ENCODE results near the gene ITGAD. TPM values are rescaled to one million over a fixed set of nuclear protein-coding genes. Genes with fewer than 3 reads are reported as not detected.
A peak's percentile ranks its signal among the peaks of the same experiment; 100 is the strongest.
"Not testable (repeated sequence)": the region's sequence is repeated elsewhere in the genome, so short reads cannot be mapped to it uniquely, and the experiment has no call there.

The ITGAD gene
- total RNA-seq, 2 experiments from 2014 or later: not detected

DNA sequence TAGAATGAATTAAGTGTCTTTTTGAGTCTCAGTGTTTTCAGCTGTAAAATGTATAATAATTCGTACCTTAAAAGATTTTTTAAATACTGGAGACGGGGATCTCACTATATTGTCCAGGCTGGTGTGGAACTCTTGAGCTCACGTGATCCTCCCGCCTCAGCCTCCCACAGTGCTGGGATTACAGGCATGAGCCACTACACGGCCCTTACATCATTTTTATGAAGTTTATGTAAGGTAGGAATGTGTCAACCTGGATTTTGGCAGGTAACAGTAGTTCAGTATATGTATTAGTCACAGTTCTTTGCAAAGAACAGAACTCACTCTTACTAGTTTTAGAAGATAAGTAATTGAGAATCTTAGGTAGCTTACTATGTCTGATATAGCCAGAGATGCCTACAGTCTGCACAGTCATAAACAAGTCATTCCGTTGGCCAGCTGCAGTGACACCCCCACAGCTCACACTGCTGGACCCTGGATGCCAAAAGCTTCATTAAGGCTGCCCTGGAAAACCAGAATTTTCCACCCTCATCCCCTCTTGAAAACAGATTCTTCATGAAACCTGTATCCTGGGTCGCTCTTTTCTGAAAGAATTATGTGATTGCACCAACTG lies 35.6 kb downstream of the ITGAD start:
- H3K27me3 Mint-ChIP-seq: peaks cover 6% of the 10 kb centered on the region
- ChIA-PET POLR2A (no interaction called here), CTCF (interaction anchor here (1.2 to 1.6 kb wide), 2 partner anchors 14 to 32 kb away, joined by 3 to 6 read pairs; partner anchors contain the start of gene ZNF843)
- no peak for DNase-seq
- H3K9me3 Mint-ChIP-seq: no peaks in the 10 kb centered on the region
- intact Hi-C loops (cut with micrococcal nuclease): no loop called here
- H3K4me1 Mint-ChIP-seq (ENCODE audit: low read depth): peaks cover 5% of the 10 kb centered on the region
- peaks cover 4% of the 10 kb centered on the region for H3K36me3 Mint-ChIP-seq
- no peak overlapping the region for H3K27ac Mint-ChIP-seq
- no peak overlapping the region for H3K4me3 Mint-ChIP-seq

DNA sequence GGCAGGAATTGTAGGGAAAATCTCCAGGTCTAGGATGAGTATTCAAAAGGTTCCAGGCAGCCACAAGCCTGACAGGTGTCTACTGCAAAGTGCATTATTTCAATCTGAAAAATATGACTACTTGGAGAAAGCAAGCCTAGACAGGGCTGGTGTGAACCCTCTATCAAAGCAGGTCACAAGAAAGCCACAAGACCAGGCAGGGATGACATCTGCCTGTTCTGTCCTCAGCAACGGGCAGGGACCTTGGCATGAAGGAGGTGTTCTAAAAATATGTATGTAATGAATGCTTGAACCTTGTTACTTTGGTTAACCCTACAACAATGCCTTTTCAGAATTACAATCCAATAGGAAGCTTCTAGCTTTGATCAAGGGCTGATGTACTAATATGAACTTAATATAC lies 36.2 kb downstream of the ITGAD start:
- Mint-ChIP-seq H3K4me3 (no peak overlapping the region), H3K27ac (no peak overlapping the region), H3K9me3 (no peaks in the 10 kb centered on the region), H3K27me3 (peaks cover 4% of the 10 kb centered on the region), H3K36me3 (peaks cover 4% of the 10 kb centered on the region), H3K4me1 (ENCODE audit: low read depth) (peaks cover 5% of the 10 kb centered on the region)
- intact Hi-C loops (cut with micrococcal nuclease): no loop called here
- ChIA-PET CTCF (interaction anchor here (1.2 to 1.6 kb wide), 2 partner anchors 13 to 31 kb away, joined by 3 to 6 read pairs; partner anchors contain the start of gene ZNF843), POLR2A (no interaction called here)
- DNase-seq: no peak

DNA sequence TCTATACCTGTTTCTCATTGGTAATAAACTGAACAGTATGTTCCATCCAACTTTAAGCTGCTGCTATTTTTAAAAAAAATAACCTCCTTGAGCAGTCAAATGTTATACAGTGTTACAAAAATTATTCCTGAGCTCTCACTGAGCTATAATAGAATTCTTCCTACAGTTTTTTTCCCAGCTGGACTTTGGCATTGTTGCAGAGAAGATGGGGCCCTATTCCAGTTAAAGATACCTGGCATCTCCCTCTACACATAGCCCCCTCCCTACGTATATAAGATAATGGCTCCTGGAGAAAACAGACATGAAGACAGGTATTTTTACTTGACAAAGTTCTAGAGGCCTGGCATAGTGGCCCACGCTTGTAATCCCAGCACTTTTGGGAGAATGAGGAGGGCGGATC lies 36.7 kb downstream of the ITGAD start:
- POLR2A ChIA-PET: interaction anchor here (1.5 kb wide), 1 partner anchor 13 kb away, joined by 6 read pairs; the partner anchor contains the start of gene ZNF843
- H3K27me3 Mint-ChIP-seq: peaks cover 4% of the 10 kb centered on the region
- CTCF ChIA-PET: interaction anchor here (0.6 to 1.2 kb wide), 2 partner anchors 31 to 439 kb away, joined by 3 read pairs; no protein-coding TSS in a partner anchor
- H3K9me3 Mint-ChIP-seq: no peaks in the 10 kb centered on the region
- H3K4me3 Mint-ChIP-seq: no peak overlapping the region
- H3K36me3 Mint-ChIP-seq: peaks cover 4% of the 10 kb centered on the region
- DNase-seq: no peak
- no peak overlapping the region for H3K27ac Mint-ChIP-seq
- H3K4me1 Mint-ChIP-seq (ENCODE audit: low read depth): peaks cover 5% of the 10 kb centered on the region
- intact Hi-C loops (cut with micrococcal nuclease): no loop called here

DNA sequence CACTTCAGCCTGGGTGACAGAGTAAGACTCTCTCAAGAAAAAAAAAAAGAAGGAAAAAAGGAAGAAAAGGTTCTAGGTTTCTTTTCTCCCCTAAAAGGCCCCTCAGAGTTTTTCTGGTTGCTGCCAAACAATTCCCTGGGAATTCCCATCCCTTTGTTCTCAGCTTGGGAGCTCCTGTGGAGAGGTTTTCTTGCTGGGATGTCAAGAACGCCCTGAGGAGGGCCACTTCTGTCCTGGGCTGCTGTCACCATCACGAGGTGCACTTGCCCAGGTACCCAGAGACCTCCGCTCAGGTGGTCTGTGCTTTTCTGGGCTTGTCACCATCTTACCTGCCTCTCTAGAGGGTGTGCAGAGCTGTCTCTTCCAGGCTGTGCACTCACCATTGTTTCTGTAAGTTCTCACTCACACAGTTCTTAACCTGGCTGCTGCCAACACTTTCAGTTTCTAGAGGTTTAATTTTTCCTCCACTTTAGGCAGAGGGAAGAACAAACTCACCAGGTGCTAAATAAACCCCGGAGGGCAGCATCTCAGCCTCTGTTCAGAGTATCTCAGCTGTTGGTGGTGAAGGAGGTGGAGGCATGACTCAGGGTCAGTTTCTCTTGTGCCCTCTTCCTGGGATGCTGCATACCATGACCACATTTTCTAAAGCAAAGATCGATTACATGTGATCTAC lies 37.4 kb downstream of the ITGAD start:
- H3K4me3 Mint-ChIP-seq: no peak overlapping the region
- peak overlapping the region; percentile 13 for H3K27ac Mint-ChIP-seq
- intact Hi-C loops (cut with micrococcal nuclease): no loop called here
- POLR2A ChIA-PET: interaction anchor here (1.5 kb wide), 1 partner anchor 12 kb away, joined by 6 read pairs; the partner anchor contains the start of gene ZNF843
- CTCF ChIA-PET: interaction anchor here (0.6 to 2.2 kb wide), 4 partner anchors 12 to 438 kb away, joined by 3 to 11 read pairs (median 3); partner anchors contain the start of gene ZNF843
- peaks cover 4% of the 10 kb centered on the region for H3K27me3 Mint-ChIP-seq
- no peak for DNase-seq
- H3K36me3 Mint-ChIP-seq: peaks cover 4% of the 10 kb centered on the region
- peaks cover 5% of the 10 kb centered on the region for H3K4me1 Mint-ChIP-seq (ENCODE audit: low read depth)
- no peaks in the 10 kb centered on the region for H3K9me3 Mint-ChIP-seq

DNA sequence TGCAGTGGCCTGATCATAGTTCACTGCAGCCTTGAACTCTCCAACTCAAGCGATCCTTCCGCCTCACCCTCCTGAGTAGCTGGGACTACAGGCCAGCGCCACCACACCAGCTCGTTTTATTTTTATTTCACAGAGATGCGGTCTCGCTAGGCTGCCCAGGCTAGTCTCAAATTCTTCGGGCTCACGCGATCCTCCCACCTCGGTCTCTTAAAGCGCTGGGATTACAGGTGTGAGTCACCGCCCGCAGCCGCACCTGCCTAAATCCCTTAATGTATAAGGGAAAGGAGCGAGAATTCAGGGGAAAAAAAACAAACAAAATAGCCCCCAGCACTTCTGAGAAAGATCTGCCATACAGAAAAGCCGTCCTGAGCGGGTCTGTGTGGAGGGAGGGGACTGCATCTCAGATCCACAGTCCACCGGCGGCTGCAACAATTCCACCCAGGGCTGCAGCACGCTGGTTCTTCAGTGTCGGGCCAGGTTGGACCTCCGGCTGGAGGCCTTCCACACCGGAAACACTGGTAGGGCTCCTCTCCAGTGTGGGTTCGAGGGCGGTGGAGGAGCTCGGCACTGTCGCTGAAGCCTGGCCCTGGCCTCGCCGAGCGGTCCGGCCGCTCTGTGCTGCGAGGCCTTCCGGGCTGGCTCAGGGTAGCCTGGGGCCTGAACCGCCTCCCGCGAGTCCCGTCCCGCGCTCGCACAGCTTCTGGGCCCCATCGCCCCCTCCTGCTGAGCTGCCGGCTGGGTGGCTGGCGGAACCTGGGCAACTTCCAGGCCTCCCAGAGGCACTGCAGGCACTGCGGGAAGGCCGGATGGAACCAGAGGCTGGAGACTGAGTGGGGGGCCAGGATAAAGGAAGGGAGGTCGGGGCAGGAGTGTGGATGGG lies 42.4 kb downstream of the ITGAD start:
- ChIA-PET CTCF (no interaction called here), POLR2A (no interaction called here)
- Mint-ChIP-seq H3K9me3 (no peaks in the 10 kb centered on the region), H3K4me1 (ENCODE audit: low read depth) (peaks cover 16% of the 10 kb centered on the region), H3K27ac (no peak overlapping the region), H3K4me3 (no peak overlapping the region), H3K36me3 (no peaks in the 10 kb centered on the region), H3K27me3 (no peaks in the 10 kb centered on the region)
- intact Hi-C loops (cut with micrococcal nuclease): no loop called here
- no peak for DNase-seq

DNA sequence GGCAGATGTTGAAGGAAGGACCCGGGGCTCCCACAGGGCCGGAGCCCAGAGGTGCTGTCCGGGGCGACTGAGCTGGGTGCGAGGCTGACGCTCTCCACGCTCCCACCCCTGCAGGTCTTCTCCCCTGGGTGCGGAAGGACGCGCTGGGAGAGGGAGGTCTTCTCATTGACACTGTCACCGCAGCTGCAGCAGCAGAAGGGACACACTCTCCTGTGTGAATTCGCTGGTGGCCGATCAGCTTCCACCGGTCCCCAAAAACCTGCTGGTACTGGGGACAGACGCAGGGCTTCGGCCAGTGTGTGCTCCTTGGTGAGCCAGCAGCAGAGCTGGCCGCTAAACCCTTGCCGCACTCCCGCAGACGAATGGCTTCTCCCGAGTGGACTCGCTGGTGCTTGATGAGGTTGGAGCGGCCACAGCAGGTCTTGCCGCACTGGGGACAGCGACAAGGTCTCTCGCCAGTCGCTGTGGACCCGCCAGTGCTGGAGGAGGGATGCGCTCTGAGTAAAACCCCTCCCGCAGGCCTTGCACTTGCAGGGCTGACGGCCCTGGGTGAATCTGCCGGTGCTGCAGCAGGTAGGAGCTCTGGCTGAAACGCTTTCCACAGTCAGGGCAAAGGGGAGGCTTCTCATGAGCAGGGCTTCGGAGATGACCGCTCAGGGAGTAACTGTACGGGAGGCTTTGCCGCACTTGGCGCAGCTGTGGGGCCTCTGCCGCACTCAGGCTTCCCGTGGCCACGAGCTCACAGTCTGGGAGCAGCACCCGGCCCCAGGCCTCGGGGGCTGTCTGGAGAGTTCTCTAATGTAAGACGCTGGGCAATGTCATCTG lies 43.3 kb downstream of the ITGAD start:
- Mint-ChIP-seq H3K27me3 (no peaks in the 10 kb centered on the region), H3K27ac (no peak overlapping the region), H3K36me3 (no peaks in the 10 kb centered on the region), H3K9me3 (no peaks in the 10 kb centered on the region), H3K4me1 (ENCODE audit: low read depth) (peaks cover 12% of the 10 kb centered on the region), H3K4me3 (no peak overlapping the region)
- ChIA-PET CTCF (no interaction called here), POLR2A (no interaction called here)
- intact Hi-C loops (cut with micrococcal nuclease): no loop called here
- no peak for DNase-seq

- DNase-seq: no peak
- no peaks in the 10 kb centered on the region for H3K36me3 Mint-ChIP-seq
- H3K27me3 Mint-ChIP-seq: no peaks in the 10 kb centered on the region
- CTCF ChIA-PET: no interaction called here
- H3K27ac Mint-ChIP-seq: no peak overlapping the region
- no peaks in the 10 kb centered on the region for H3K9me3 Mint-ChIP-seq
- intact Hi-C loops (cut with micrococcal nuclease): no loop called here
- no peak overlapping the region for H3K4me3 Mint-ChIP-seq
- H3K4me1 Mint-ChIP-seq (ENCODE audit: low read depth): peaks cover 17% of the 10 kb centered on the region
- POLR2A ChIA-PET: no interaction called here
These were observed 45.3 kb downstream of the ITGAD start for GRCh38 chr16:31438414-31438813.

- H3K27ac Mint-ChIP-seq; CTCF ChIA-PET; POLR2A ChIA-PET; H3K27me3 Mint-ChIP-seq; H3K36me3 Mint-ChIP-seq; H3K9me3 Mint-ChIP-seq; DNase-seq; intact Hi-C loops (cut with micrococcal nuclease); H3K4me3 Mint-ChIP-seq: not testable (repeated sequence)
- peaks cover 17% of the 10 kb centered on the region for H3K4me1 Mint-ChIP-seq (ENCODE audit: low read depth)
These were observed 45.9 kb downstream of the ITGAD start for GRCh38 chr16:31439023-31439422.

- Mint-ChIP-seq H3K4me1 (ENCODE audit: low read depth) (peaks cover 17% of the 10 kb centered on the region), H3K9me3 (no peaks in the 10 kb centered on the region), H3K27me3 (no peaks in the 10 kb centered on the region), H3K27ac (no peak overlapping the region), H3K4me3 (no peak overlapping the region), H3K36me3 (no peaks in the 10 kb centered on the region)
- ChIA-PET POLR2A (interaction anchor here (1.4 kb wide), 1 partner anchor 260 kb away, joined by 3 read pairs; the partner anchor contains the start of gene FUS), CTCF (no interaction called here)
- intact Hi-C loops (cut with micrococcal nuclease): no loop called here
- DNase-seq: peak; percentile 37
These were observed 46.4 kb downstream of the ITGAD start for GRCh38 chr16:31439519-31439918.

- H3K4me3 Mint-ChIP-seq: no peak overlapping the region
- ChIA-PET CTCF (interaction anchor here (0.7 to 1.2 kb wide), 6 partner anchors 19 to 499 kb away, joined by 3 read pairs; partner anchors contain the start of gene HSD3B7), POLR2A (interaction anchor here (0.7 to 1.4 kb wide), 2 partner anchors 252 to 261 kb away, joined by 3 read pairs; partner anchors contain the start of gene FUS)
- no peaks in the 10 kb centered on the region for H3K36me3 Mint-ChIP-seq
- H3K27me3 Mint-ChIP-seq: no peaks in the 10 kb centered on the region
- no peaks in the 10 kb centered on the region for H3K9me3 Mint-ChIP-seq
- intact Hi-C loops (cut with micrococcal nuclease): loop anchor here (5.0 to 10.0 kb wide), 3 partner anchors 53 to 456 kb away; partner anchors contain the start of genes HSD3B7 and PYCARD
- DNase-seq: no peak
- H3K4me1 Mint-ChIP-seq (ENCODE audit: low read depth): peaks cover 17% of the 10 kb centered on the region
- no peak overlapping the region for H3K27ac Mint-ChIP-seq
These were observed 47.5 kb downstream of the ITGAD start for GRCh38 chr16:31440516-31441184.

DNA sequence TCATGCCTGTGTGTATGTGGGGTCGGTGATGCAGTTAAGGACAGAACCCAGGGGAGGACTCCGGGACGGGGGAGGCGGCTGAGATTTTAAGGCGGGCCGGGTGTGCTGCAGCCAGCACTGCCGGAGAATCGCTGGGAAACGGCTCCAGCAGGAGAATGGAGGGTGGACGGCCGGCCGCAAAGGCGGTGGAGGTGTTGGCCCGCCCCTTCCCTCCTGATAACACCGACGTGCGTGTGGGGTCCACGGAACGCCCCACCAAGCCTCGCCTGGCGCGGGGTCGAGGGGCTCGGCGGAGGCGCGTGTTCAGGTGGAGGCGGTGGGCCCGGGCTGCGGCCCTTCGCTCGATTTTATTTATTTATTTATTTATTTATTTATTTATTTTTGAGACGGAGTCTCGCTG lies 48.8 kb downstream of the ITGAD start:
- Mint-ChIP-seq H3K9me3 (no peaks in the 10 kb centered on the region), H3K4me3 (peak overlapping the region; percentile 70), H3K27ac (no peak overlapping the region), H3K4me1 (ENCODE audit: low read depth) (peaks cover 17% of the 10 kb centered on the region), H3K27me3 (no peaks in the 10 kb centered on the region), H3K36me3 (no peaks in the 10 kb centered on the region)
- CTCF ChIA-PET: interaction anchor here (0.7 to 2.8 kb wide), 17 partner anchors 10 to 459 kb away, joined by 3 to 20 read pairs (median 9); partner anchors contain the start of genes HSD3B7 and PYCARD
- intact Hi-C loops (cut with micrococcal nuclease): loop anchor here (5.0 to 10.0 kb wide), 3 partner anchors 55 to 457 kb away; partner anchors contain the start of genes HSD3B7 and PYCARD
- POLR2A ChIA-PET: interaction anchor here (1.3 to 1.5 kb wide), 2 partner anchors 14 to 245 kb away, joined by 4 to 6 read pairs; no protein-coding TSS in a partner anchor
- no peak for DNase-seq

All from activated CD4-positive, alpha-beta memory T cell treated with anti-CD3 and anti-CD28 coated beads for 36 hours (primary cell).